Measurements from ENCODE around the gene MROH9. TPM values are rescaled to one million over a fixed set of nuclear protein-coding genes. Genes with fewer than 3 reads are reported as not detected.
"Not testable (repeated sequence)": the region's sequence is repeated elsewhere in the genome, so short reads cannot be mapped to it uniquely, and the experiment has no call there.

The MROH9 gene
- total RNA-seq, 1 donor from 2014 or later = not detected

GRCh38 chr1:170893655-170894297 lies 41.6 kb upstream of the MROH9 start:
- Mint-ChIP-seq H3K9me3 (no peaks in the 10 kb centered on the region), H3K27ac (no peak overlapping the region), H3K4me1 (peaks cover 11% of the 10 kb centered on the region), H3K36me3 (no peaks in the 10 kb centered on the region), H3K27me3 (ENCODE audit: low read depth) (peaks cover 25% of the 10 kb centered on the region), H3K4me3 (no peak overlapping the region)
- DNase-seq (ENCODE audit: low spot score in 2 of 2, unreplicated experiment in 2 of 2) = no peak
- TF ChIP-seq CTCF (IDR thresholded peaks at IDR 0.05; ENCODE audit: unreplicated experiment) = no peak

DNA sequence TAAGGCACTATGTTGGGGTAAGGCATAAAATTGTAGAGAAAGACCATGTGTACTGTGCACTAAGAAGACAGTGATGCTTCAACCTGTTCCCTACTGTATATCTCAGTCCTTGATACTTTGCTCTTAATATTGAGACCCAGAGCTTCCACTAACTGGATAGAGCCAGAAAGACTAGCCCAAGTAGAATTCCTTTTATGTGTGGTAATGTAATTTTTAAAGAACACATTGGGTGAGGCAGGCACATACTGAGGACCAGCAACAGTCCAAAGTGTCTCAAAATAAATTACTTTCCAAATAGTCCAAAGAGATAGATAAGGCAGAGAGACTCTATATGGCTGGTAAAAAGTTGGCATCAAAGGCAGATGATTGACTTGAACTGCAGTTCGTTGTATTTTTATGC lies 31.4 kb upstream of the MROH9 start:
- no peak overlapping the region for H3K27ac Mint-ChIP-seq
- H3K27me3 Mint-ChIP-seq (ENCODE audit: low read depth) = peaks cover 11% of the 10 kb centered on the region
- no peaks in the 10 kb centered on the region for H3K4me1 Mint-ChIP-seq
- no peaks in the 10 kb centered on the region for H3K36me3 Mint-ChIP-seq
- no peak for DNase-seq (ENCODE audit: low spot score in 2 of 2, unreplicated experiment in 2 of 2)
- TF ChIP-seq CTCF (IDR thresholded peaks at IDR 0.05; ENCODE audit: unreplicated experiment) = no peak
- H3K4me3 Mint-ChIP-seq = no peak overlapping the region
- peaks cover 3% of the 10 kb centered on the region for H3K9me3 Mint-ChIP-seq

DNA sequence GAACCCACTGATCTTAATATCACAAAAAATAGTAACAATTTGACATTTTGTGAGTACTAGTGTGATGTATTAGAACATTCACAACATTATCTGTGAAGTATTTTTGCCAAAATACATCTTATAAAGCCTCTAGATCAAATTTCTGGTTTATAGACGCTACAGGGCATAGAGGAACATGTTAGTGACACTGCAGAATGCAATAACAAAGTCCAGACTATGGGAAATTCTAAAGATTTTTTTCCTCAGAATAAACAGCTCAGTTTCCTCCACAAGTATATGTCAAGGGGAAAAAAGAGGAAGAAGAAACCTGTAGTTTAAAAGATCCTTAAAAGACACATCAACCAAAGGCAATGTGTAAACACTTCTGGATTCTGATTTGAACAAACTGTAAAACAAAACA lies 26.4 kb upstream of the MROH9 start:
- Mint-ChIP-seq H3K36me3 (no peaks in the 10 kb centered on the region), H3K4me1 (no peaks in the 10 kb centered on the region), H3K27me3 (ENCODE audit: low read depth) (peaks cover 21% of the 10 kb centered on the region), H3K9me3 (no peaks in the 10 kb centered on the region), H3K27ac (no peak overlapping the region), H3K4me3 (no peak overlapping the region)
- TF ChIP-seq CTCF (IDR thresholded peaks at IDR 0.05; ENCODE audit: unreplicated experiment) = no peak
- DNase-seq (ENCODE audit: low spot score in 2 of 2, unreplicated experiment in 2 of 2) = no peak

DNA sequence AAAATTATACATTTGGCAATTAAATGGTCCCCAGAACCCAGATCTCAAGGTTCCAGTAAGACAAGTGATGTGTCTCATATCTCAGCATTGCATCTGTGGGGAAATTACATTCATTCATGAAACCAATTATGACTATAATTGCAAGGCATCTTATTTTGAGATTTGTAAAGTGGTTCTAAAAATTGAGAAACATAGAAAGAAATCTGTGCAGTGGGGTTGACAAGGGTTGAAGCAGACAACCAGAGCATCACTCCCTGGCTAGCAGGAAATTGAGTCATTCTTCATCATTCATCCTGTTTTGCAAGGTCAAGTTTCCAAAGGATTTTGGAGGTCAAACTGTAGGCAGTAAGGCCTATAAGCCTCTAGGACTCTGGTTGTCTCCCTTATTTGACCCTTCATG lies 25.1 kb upstream of the MROH9 start:
- no peak for TF ChIP-seq CTCF (IDR thresholded peaks at IDR 0.05; ENCODE audit: unreplicated experiment)
- H3K27ac Mint-ChIP-seq = no peak overlapping the region
- no peak overlapping the region for H3K4me3 Mint-ChIP-seq
- no peaks in the 10 kb centered on the region for H3K4me1 Mint-ChIP-seq
- no peaks in the 10 kb centered on the region for H3K9me3 Mint-ChIP-seq
- peaks cover 21% of the 10 kb centered on the region for H3K27me3 Mint-ChIP-seq (ENCODE audit: low read depth)
- DNase-seq (ENCODE audit: low spot score in 2 of 2, unreplicated experiment in 2 of 2) = no peak
- H3K36me3 Mint-ChIP-seq = no peaks in the 10 kb centered on the region

- no peak for DNase-seq (ENCODE audit: low spot score in 2 of 2, unreplicated experiment in 2 of 2)
- Mint-ChIP-seq H3K27me3 (ENCODE audit: low read depth) (peaks cover 2% of the 10 kb centered on the region), H3K4me3 (no peak overlapping the region), H3K36me3 (no peaks in the 10 kb centered on the region), H3K27ac (no peak overlapping the region), H3K4me1 (no peaks in the 10 kb centered on the region), H3K9me3 (peaks cover 31% of the 10 kb centered on the region)
- TF ChIP-seq CTCF (IDR thresholded peaks at IDR 0.05; ENCODE audit: unreplicated experiment) = no peak
These were observed 18.0 kb upstream of the MROH9 start for GRCh38 chr1:170917373-170917772.

- not testable (repeated sequence) for H3K36me3 Mint-ChIP-seq, H3K4me1 Mint-ChIP-seq
These were observed 10.7 kb upstream of the MROH9 start for GRCh38 chr1:170924656-170925055.

More at GRCh38 chr1:170924656-170925055, 10.7 kb upstream of the MROH9 start:
- H3K27ac Mint-ChIP-seq; H3K27me3 Mint-ChIP-seq (ENCODE audit: low read depth); H3K4me3 Mint-ChIP-seq; DNase-seq (ENCODE audit: low spot score in 2 of 2, unreplicated experiment in 2 of 2): not testable (repeated sequence)
- H3K9me3 Mint-ChIP-seq = peaks cover 36% of the 10 kb centered on the region

All from mesothelial cell of epicardium (in vitro differentiated cells).